ENCODE results near the gene NKPD1. TPM values are rescaled to one million over a fixed set of nuclear protein-coding genes. Genes with fewer than 3 reads are reported as not detected.
A peak's percentile ranks its signal among the peaks of the same experiment; 100 is the strongest.

Gene NKPD1
- polyA plus RNA-seq, 1 donor, result 0.15 TPM

DNA sequence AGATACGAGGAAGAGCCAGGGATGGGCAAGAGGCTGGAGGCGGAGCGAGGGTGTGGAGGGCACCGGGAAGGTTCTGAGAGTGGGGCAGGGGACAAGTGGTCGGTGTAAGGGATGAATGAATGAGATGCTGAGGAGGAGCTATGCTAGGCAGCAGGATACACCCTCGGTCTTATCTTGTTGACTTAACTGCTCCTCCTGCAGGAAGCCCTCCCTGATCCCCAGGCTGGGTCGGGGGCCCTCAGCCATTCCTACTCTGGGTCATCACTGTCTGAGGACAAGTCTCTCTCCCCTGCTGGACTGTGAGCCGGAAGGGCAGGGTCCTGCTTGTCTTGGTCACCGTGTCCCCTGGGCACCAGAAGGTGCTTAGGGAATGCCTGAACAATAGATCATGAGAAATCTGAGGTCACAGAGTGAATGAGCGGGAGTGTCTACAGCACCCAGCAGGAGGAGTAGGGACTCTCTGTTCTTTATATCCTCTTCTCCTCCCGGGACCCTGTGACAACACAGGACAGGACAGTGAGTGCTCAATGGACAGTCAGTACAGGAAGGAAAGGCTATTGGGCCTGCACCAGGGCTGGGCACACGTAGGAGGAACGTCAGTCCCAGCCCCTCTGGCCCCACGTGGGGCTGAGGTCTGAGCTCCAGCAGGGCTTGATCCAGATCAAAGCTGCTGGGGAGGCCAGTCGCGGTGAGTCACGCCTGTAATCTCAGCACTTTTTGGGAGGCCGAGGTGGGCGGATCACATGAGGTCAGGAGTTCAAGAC lies 6.5 kb downstream of the NKPD1 start:
- WGBS (ENCODE audit: insufficient coverage, low lambda C conversion rate), result no CpG with 5 or more reads among the region's 19 CpGs
- no peak overlapping the region for H3K27ac ChIP-seq (ENCODE audit: low read length)
- H3K9me3 ChIP-seq (ENCODE audit: control insufficient read depth, low read depth, low read length), result peaks cover 14% of the 10 kb centered on the region
- H3K4me1 ChIP-seq (ENCODE audit: control insufficient read depth, insufficient read depth, low read length), result peaks cover 25% of the 10 kb centered on the region
- H3K27me3 ChIP-seq (ENCODE audit: control insufficient read depth, insufficient read depth, low read length), result peaks cover 55% of the 10 kb centered on the region
- H3K4me3 ChIP-seq (ENCODE audit: low read length), result no peak overlapping the region
- H3K36me3 ChIP-seq (ENCODE audit: control insufficient read depth, insufficient read depth, low read length), result no peaks in the 10 kb centered on the region
- DNase-seq, result peak in 1 of 2 donors; percentile 48

GRCh38 chr19:45153339-45154063 lies 7.3 kb downstream of the NKPD1 start:
- H3K27me3 ChIP-seq (ENCODE audit: control insufficient read depth, insufficient read depth, low read length), result peaks cover 55% of the 10 kb centered on the region
- H3K27ac ChIP-seq (ENCODE audit: low read length), result no peak overlapping the region
- H3K4me3 ChIP-seq (ENCODE audit: low read length), result no peak overlapping the region
- WGBS (ENCODE audit: insufficient coverage, low lambda C conversion rate), result no CpG with 5 or more reads among the region's 69 CpGs
- DNase-seq, result peak; percentile 40 to 62
- peaks cover 25% of the 10 kb centered on the region for H3K4me1 ChIP-seq (ENCODE audit: control insufficient read depth, insufficient read depth, low read length)
- peaks cover under 1% of the 10 kb centered on the region for H3K36me3 ChIP-seq (ENCODE audit: control insufficient read depth, insufficient read depth, low read length)
- peaks cover 14% of the 10 kb centered on the region for H3K9me3 ChIP-seq (ENCODE audit: control insufficient read depth, low read depth, low read length)

DNA sequence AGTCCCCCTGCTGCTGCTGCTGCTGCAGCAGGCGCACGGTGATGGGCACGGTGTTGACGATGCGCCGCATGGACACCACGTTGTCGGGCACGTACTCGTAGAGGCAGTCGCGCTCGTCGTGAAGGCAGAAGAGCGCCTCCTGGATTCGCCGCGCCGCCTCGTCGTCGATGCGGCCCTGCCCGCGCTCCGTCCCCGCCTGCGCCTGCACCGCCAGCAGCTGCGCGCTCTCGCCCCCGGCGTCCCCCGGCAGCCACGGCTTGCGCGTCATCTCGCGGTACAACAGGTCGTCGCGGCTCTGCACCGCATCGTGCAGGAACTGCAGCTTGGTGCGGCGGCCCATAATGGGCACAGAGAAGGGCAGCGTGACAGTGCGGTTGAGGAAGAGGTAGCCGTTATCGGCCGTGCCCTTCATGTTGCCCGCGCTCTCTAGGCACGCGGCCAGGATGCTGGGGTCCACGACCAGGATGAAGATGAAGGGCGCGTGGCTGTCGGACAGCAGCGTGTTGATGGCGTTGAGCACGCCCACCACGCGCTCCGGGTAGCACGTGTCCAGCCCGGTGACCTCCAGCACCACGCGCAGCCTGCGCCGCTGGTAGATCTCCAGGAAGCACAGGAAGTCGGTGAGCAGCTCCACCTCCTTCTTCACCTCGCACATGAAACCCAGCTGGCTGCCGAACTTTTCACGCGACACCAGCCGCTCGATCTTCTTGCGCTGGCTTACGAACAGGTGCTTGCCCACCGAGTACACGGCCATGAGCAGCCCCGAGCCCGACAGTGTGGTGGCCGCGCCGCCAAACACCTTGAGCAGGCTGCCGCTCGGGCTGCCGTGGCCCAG lies 8.1 kb downstream of the NKPD1 start:
- H3K36me3 ChIP-seq (ENCODE audit: control insufficient read depth, insufficient read depth, low read length), result peaks cover 4% of the 10 kb centered on the region
- peak overlapping the region; percentile 4 for H3K4me3 ChIP-seq (ENCODE audit: low read length)
- peaks cover 14% of the 10 kb centered on the region for H3K9me3 ChIP-seq (ENCODE audit: control insufficient read depth, low read depth, low read length)
- peaks cover 55% of the 10 kb centered on the region for H3K27me3 ChIP-seq (ENCODE audit: control insufficient read depth, insufficient read depth, low read length)
- H3K27ac ChIP-seq (ENCODE audit: low read length), result no peak overlapping the region
- peak; percentile 58 to 74 for DNase-seq
- no CpG with 5 or more reads among the region's 91 CpGs for WGBS (ENCODE audit: insufficient coverage, low lambda C conversion rate)
- peaks cover 25% of the 10 kb centered on the region for H3K4me1 ChIP-seq (ENCODE audit: control insufficient read depth, insufficient read depth, low read length)

DNA sequence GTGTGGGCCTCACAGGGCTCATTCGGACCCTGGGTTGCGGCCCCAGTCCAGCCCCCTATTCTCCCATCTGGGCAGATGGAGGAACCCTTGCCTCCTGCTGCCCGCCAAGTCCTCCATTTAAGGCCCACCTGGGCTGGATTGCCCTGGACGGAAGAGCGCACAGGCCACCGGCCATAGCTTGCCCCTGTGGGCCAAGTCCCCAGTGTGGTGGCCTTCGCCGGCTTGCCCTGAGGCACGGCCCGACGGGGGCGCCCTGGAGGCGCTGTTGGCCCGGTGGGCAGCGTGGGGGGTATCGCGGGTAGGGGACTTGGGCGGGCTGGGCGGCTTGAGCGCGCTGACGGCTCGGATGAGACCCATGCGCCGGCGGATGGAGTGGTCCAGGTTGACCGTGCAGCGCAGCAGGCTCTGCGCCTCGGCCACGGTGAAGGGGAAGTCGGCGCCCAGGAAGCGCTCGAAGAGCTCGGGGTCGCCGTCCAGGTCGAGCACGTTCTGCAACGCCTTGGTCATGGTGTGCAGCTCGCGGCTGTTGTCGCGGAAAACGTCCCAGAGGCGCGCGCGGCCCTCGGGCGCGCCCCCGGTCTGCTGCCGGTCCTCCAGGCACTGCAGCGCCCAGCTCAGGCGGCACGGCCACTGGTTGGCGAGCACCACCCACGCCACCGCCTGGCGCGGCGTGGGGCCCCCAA lies 8.8 kb downstream of the NKPD1 start:
- no peak overlapping the region for H3K4me3 ChIP-seq (ENCODE audit: low read length)
- peaks cover 25% of the 10 kb centered on the region for H3K4me1 ChIP-seq (ENCODE audit: control insufficient read depth, insufficient read depth, low read length)
- DNase-seq, result no peak
- H3K27me3 ChIP-seq (ENCODE audit: control insufficient read depth, insufficient read depth, low read length), result peaks cover 55% of the 10 kb centered on the region
- peaks cover 14% of the 10 kb centered on the region for H3K9me3 ChIP-seq (ENCODE audit: control insufficient read depth, low read depth, low read length)
- no CpG with 5 or more reads among the region's 64 CpGs for WGBS (ENCODE audit: insufficient coverage, low lambda C conversion rate)
- no peak overlapping the region for H3K27ac ChIP-seq (ENCODE audit: low read length)
- peaks cover 9% of the 10 kb centered on the region for H3K36me3 ChIP-seq (ENCODE audit: control insufficient read depth, insufficient read depth, low read length)

GRCh38 chr19:45151320-45151719 lies 9.5 kb downstream of the NKPD1 start:
- Histone ChIP-seq H3K9me3 (ENCODE audit: control insufficient read depth, low read depth, low read length) (peaks cover 14% of the 10 kb centered on the region), H3K36me3 (ENCODE audit: control insufficient read depth, insufficient read depth, low read length) (peaks cover 15% of the 10 kb centered on the region), H3K4me3 (ENCODE audit: low read length) (no peak overlapping the region), H3K4me1 (ENCODE audit: control insufficient read depth, insufficient read depth, low read length) (peaks cover 25% of the 10 kb centered on the region), H3K27ac (ENCODE audit: low read length) (no peak overlapping the region), H3K27me3 (ENCODE audit: control insufficient read depth, insufficient read depth, low read length) (peaks cover 49% of the 10 kb centered on the region)
- no peak for DNase-seq
- no CpG with 5 or more reads among the region's 7 CpGs for WGBS (ENCODE audit: insufficient coverage, low lambda C conversion rate)

DNA sequence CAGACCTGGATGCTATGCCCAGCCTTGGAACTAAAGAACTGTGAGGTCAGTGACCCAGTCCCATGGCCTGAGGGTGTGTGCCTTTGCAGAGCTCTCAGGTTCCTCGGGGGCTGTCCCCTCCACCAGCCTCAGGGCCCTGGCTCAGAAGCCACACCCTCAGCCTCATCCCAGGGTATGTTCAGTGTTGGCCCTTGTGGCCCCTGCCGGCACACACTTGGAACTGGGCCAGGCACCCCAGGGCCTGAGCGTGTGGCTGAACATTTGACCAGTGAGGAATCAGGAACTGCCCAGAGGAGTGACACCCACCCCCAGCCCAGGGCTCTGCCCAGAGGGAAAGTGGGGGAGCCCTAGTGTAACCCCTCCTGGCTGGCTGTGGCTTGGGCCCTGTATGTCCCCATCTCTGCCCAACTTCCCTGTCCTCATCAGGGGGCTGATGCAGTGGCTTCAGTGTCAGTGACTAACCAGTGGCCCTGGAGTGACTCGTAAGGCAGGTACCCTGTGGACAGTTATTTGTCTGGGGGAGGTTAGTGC lies 10.0 kb downstream of the NKPD1 start:
- no peak overlapping the region for H3K27ac ChIP-seq (ENCODE audit: low read length)
- H3K27me3 ChIP-seq (ENCODE audit: control insufficient read depth, insufficient read depth, low read length), result peaks cover 44% of the 10 kb centered on the region
- peaks cover 25% of the 10 kb centered on the region for H3K4me1 ChIP-seq (ENCODE audit: control insufficient read depth, insufficient read depth, low read length)
- peaks cover 14% of the 10 kb centered on the region for H3K9me3 ChIP-seq (ENCODE audit: control insufficient read depth, low read depth, low read length)
- H3K4me3 ChIP-seq (ENCODE audit: low read length), result no peak overlapping the region
- no CpG with 5 or more reads among the region's 4 CpGs for WGBS (ENCODE audit: insufficient coverage, low lambda C conversion rate)
- no peak for DNase-seq
- peaks cover 20% of the 10 kb centered on the region for H3K36me3 ChIP-seq (ENCODE audit: control insufficient read depth, insufficient read depth, low read length)

DNA sequence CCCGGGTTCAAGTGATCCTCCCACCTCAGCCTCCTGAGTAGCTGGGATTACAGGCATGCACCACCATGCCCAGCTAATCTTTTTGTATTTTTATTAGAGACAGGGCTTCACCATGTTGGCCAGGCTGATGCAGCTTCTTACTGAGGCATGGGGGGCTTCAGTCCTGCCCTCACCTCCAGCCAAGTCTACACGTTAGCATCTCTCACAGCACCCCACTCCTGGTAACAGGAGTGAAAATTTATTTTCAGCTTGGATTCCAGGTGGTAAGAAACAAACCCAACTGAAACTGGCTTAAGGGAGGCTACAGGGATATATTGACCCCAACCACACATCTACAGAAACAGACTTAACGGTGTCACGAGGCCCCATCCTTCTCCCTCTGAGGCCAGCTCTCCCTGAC lies 10.6 kb downstream of the NKPD1 start:
- no peak for DNase-seq
- Histone ChIP-seq H3K9me3 (ENCODE audit: control insufficient read depth, low read depth, low read length) (peaks cover 14% of the 10 kb centered on the region), H3K36me3 (ENCODE audit: control insufficient read depth, insufficient read depth, low read length) (peaks cover 25% of the 10 kb centered on the region), H3K27me3 (ENCODE audit: control insufficient read depth, insufficient read depth, low read length) (peaks cover 39% of the 10 kb centered on the region), H3K4me1 (ENCODE audit: control insufficient read depth, insufficient read depth, low read length) (peaks cover 25% of the 10 kb centered on the region), H3K4me3 (ENCODE audit: low read length) (no peak overlapping the region), H3K27ac (ENCODE audit: low read length) (no peak overlapping the region)
- no CpG with 5 or more reads among the region's 4 CpGs for WGBS (ENCODE audit: insufficient coverage, low lambda C conversion rate)

DNA sequence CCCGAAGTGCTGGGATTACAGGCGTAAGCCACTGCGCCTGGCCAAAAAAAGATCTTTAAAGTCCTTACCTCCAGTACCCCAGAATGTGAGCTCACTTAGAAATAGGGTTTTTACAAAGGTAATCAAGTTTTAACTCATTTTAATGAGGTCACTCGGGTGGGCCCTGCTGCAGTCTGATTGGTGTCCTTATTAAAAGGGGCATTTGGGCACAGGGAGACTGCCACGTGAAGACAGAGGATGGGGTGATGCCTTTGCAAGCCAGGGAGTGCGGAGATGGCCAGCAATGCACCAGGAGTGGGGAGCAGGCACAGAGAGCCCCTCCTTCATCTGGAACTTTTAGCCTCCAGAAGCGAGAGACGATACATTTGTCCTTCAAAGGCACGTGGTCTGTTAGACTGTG lies 11.7 kb downstream of the NKPD1 start:
- Histone ChIP-seq H3K9me3 (ENCODE audit: control insufficient read depth, low read depth, low read length) (peaks cover 14% of the 10 kb centered on the region), H3K4me1 (ENCODE audit: control insufficient read depth, insufficient read depth, low read length) (peaks cover 20% of the 10 kb centered on the region), H3K27ac (ENCODE audit: low read length) (no peak overlapping the region), H3K36me3 (ENCODE audit: control insufficient read depth, insufficient read depth, low read length) (peaks cover 34% of the 10 kb centered on the region), H3K4me3 (ENCODE audit: low read length) (no peak overlapping the region), H3K27me3 (ENCODE audit: control insufficient read depth, insufficient read depth, low read length) (peaks cover 34% of the 10 kb centered on the region)
- no peak for DNase-seq
- WGBS (ENCODE audit: insufficient coverage, low lambda C conversion rate), result no CpG with 5 or more reads among the region's 9 CpGs

- Histone ChIP-seq H3K4me3 (ENCODE audit: low read length) (no peak overlapping the region), H3K4me1 (ENCODE audit: control insufficient read depth, insufficient read depth, low read length) (peaks cover 10% of the 10 kb centered on the region), H3K27ac (ENCODE audit: low read length) (no peak overlapping the region), H3K9me3 (ENCODE audit: control insufficient read depth, low read depth, low read length) (peaks cover 12% of the 10 kb centered on the region), H3K27me3 (ENCODE audit: control insufficient read depth, insufficient read depth, low read length) (peaks cover 23% of the 10 kb centered on the region), H3K36me3 (ENCODE audit: control insufficient read depth, insufficient read depth, low read length) (peaks cover 42% of the 10 kb centered on the region)
- DNase-seq, result no peak
- whole genome bisulfite sequencing (ENCODE audit: insufficient coverage, low lambda C conversion rate), result 83% methylated on average over 2 of the region's 18 CpGs
Measured at GRCh38 chr19:45147835-45148676, 12.7 kb downstream of the NKPD1 start.

Data from large intestine (tissue), 3 donors.